HG03342 (cell line): ENCODE data around the gene IL12A.

Source experiments
- ATAC-seq: cut with Tn5 transposase; IDR thresholded peaks from one replicate; pipeline ENCODE4 v1.9.1; 2021; ENCODE audit warnings: mild to moderate bottlenecking, moderate library complexity; ENCODE audit not compliant: unreplicated experiment

The IL12A gene

DNA sequence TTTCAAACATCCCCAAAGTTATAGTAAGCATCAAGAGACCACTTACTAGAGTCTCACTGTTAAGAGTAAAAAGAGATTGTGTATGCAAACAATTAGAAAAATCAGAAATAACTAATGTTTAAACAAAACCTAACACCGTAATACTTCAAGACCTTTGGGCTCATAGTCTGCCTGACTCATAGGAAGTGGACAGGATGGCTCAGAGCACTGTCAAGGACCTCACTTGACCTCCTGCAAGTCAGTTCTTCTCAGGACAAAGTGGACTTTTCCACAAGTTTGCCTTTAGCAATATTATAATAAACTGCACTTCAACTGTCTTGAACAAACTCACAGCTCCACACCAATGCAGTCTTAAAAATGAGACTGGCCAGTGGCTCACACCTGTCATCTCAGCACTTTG is 34.8 kb downstream of the IL12A start:
- ATAC-seq: no peak

GRCh38 chr3:160027541-160028195 is 39.0 kb downstream of the IL12A start:
- peak; percentile 94 for ATAC-seq

GRCh38 chr3:160035757-160036156 is 47.1 kb downstream of the IL12A start:
- ATAC-seq: no peak

DNA sequence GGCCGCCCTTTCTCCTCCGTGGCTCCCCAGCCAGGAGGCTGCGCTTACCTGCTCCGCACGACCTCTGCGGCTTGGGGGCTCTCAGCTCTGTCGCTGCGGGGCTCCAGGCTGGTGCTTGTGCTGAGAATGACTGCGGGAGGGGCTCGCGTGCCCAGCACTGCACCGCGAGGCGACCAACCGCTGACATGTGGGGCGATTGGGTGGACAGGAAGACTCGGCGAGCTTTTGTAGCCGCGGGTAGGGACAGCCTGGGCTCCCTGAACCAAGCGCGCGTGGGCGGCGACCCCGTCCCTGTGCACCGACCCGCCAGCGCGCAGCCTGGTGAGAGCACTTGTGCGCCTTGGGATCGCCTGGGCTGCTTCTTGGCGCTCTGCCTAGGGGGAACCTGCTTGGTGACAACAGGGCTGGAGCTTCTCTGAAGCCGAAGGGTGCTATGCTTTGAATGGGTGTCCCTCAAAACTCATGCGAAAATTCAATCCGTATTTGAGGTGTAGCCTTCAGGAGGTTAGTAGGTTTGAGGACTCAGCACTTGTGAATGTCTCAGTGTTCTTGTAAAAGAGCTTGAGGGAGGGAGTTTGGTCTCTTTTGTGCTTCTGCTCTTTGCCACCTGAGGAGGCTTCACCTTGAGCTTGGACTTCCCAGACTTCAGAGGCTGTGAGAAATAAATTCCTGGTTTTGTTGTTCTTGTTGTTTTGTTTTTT is 50.4 kb downstream of the IL12A start:
- peak; percentile 49 for ATAC-seq

- no peak for ATAC-seq
These were observed 51.5 kb downstream of the IL12A start for GRCh38 chr3:160040181-160040580.

DNA sequence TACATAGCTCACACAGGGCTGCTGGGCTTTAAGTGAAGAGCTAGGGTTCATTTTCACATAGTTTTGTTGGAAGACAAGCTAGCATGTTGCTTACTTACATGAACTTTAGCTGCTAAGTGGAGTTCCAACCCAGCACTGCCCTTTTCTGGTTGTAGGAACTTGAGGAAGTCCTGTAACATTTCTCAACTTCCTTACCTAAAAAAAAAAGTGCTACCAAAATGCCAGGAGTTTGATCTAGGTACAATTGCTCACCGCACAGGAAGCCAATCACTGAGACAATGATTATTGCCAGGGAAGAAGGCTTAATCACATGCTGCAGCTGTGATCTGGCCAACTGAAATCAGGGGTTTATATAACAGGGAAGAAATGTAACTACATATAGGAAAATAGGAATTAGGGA is 52.8 kb downstream of the IL12A start:
- no peak for ATAC-seq

DNA sequence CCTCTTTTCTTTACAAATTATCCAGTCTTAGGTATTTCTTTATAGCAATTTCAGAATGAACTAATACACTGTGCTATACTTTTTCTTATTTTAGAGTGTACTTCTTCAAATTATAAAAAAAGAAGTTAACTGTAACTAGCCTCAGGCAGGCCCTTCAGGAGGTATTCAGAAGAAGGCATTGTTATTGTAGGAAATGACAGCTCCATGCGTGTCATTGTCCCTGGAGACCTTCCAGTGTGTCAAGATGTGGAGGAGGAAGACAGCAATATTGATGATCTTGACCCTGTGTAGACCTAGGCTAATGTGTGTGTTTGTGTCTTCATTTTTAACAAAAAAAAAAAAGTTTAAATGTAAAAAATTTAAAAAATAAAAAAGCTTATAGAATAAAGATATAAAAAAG is 55.5 kb downstream of the IL12A start:
- no peak for ATAC-seq
